WTC11 (cell line): Measurements from ENCODE around the gene IDE. TPM values are rescaled to one million over a fixed set of nuclear protein-coding genes. Genes with fewer than 3 reads are reported as not detected.

Experiments
- ATAC-seq: fragments of 200-7000 bp; cut with Tn5 transposase; 2 replicates; pipeline ENCODE4 v1.10.0; 2021; ENCODE audit warnings: mild to moderate bottlenecking, moderate library complexity
- CTCF ChIA-PET: fragments of 300-600 bp; sonication (Branson Sonifier 250); formaldehyde crosslinking; loops from one replicate; lab custom pipeline; 2021; ENCODE audit warnings: antibody characterized with exemption; lab: Charles Lee
- POLR2A ChIA-PET: fragments of 350-600 bp; sonication (Branson Sonifier 250); formaldehyde crosslinking; loops from one replicate; lab custom pipeline; 2021; ENCODE audit warnings: antibody characterized with exemption; lab: Charles Lee
- DNase-seq: peaks from one replicate; pipeline ENCODE4 v3.0.0; 2021; ENCODE audit warnings: low spot score
- H3K27ac Mint-ChIP-seq: 2 replicates; pipeline ENCODE4 v1.8.0; 2021; ENCODE audit warnings: mixed read lengths
- H3K27me3 Mint-ChIP-seq: 2 replicates; pipeline ENCODE4 v1.8.0; 2021; ENCODE audit warnings: low read depth, mild to moderate bottlenecking, moderate library complexity, mixed read lengths
- H3K36me3 Mint-ChIP-seq: 2 replicates; pipeline ENCODE4 v1.8.0; 2021; ENCODE audit warnings: mixed read lengths
- H3K4me1 Mint-ChIP-seq: 2 replicates; pipeline ENCODE4 v1.8.0; 2022; ENCODE audit warnings: mixed read lengths
- H3K4me3 Mint-ChIP-seq: 2 replicates; pipeline ENCODE4 v1.8.0; 2021; ENCODE audit warnings: mild to moderate bottlenecking, moderate library complexity, mixed read lengths
- H3K9me3 Mint-ChIP-seq: 2 replicates; pipeline ENCODE4 v1.8.0; 2021; ENCODE audit warnings: mixed read lengths
- NR2C2 ChIP-seq: sonication (generic); formaldehyde crosslinking; IDR thresholded peaks from 2 replicates; pipeline ENCODE4 v1.8.0; 2022; ENCODE audit warnings: mild to moderate bottlenecking, missing genetic modification reagents
- OVOL2 ChIP-seq: fragments of 250-450 bp; sonication (Bioruptor Pico); IDR thresholded peaks from 2 replicates; pipeline ENCODE4 v1.9.0; 2021; ENCODE audit warnings: mild to moderate bottlenecking, borderline replicate concordance
- TEAD4 ChIP-seq: sonication (generic); formaldehyde crosslinking; IDR thresholded peaks from 2 replicates; pipeline ENCODE4 v1.8.0; 2022; ENCODE audit warnings: mild to moderate bottlenecking, missing genetic modification reagents
- ZNF317 ChIP-seq: sonication (generic); formaldehyde crosslinking; IDR thresholded peaks from 2 replicates; pipeline ENCODE4 v1.8.1; 2023; ENCODE audit warnings: low read depth, mild to moderate bottlenecking, moderate library complexity, missing genetic modification reagents, borderline replicate concordance
- ZNF416 ChIP-seq: fragments of 250-450 bp; sonication (Bioruptor Pico); IDR thresholded peaks from 2 replicates; pipeline ENCODE4 v1.9.0; 2021; ENCODE audit warnings: mild to moderate bottlenecking, inconsistent platforms
- total RNA-seq: library from RNA; stranded (reverse); gene quantifications from 3 replicates; pipeline ENCODE4 v1.2.3, GENCODE V29; 2021
- TF ChIP-seq, protein P1 (sequence below): sonication (generic); formaldehyde crosslinking; IDR thresholded peaks from 2 replicates; pipeline ENCODE4 v1.8.1; 2022; ENCODE audit warnings: low read depth, missing genetic modification reagents, borderline replicate concordance
- TF ChIP-seq, protein P2 (sequence below): sonication (generic); formaldehyde crosslinking; IDR thresholded peaks from 2 replicates; pipeline ENCODE4 v1.8.1; 2023; ENCODE audit warnings: mild to moderate bottlenecking, missing genetic modification reagents, borderline replicate concordance
- TF ChIP-seq, protein P3 (sequence below): sonication (generic); formaldehyde crosslinking; IDR thresholded peaks from 2 replicates; pipeline ENCODE4 v1.8.0; 2022; ENCODE audit warnings: mild to moderate bottlenecking, missing genetic modification reagents
- TF ChIP-seq, protein P4 (sequence below): sonication (generic); formaldehyde crosslinking; IDR thresholded peaks from 2 replicates; pipeline ENCODE4 v1.8.0; 2022; ENCODE audit warnings: missing genetic modification reagents
- TF ChIP-seq, protein P5 (sequence below): fragments of 250-450 bp; sonication (Bioruptor Pico); IDR thresholded peaks from 2 replicates; pipeline ENCODE4 v1.9.0; 2021; ENCODE audit warnings: mild to moderate bottlenecking

IDE gene
- total RNA-seq, 1 experiment from 2014 or later, result 50.5 TPM

DNA sequence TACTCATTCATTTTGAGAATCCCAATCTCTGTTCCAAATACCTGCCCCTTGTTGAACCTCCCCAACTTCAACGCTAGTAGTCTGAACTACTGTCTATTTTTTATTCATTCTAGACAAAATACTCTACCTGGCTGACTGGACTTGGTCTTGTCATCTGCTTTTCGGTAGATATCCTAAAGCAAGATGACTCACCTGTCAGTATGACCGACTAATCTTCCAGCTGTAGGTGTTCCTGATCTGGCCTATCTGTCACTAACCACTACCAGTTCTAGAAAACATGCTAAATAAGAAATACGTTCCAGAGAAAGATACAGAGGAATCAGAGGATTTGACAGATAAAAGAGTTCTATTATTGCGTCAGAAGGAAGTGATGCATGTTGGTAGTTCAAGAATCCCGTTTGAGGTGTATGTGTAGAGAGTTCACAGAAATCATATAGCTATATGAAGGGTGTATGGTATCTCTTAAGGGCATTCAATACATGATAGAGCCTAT, 81.1 kb downstream of the IDE start (continued):
- TF ChIP-seq, protein P1, sequence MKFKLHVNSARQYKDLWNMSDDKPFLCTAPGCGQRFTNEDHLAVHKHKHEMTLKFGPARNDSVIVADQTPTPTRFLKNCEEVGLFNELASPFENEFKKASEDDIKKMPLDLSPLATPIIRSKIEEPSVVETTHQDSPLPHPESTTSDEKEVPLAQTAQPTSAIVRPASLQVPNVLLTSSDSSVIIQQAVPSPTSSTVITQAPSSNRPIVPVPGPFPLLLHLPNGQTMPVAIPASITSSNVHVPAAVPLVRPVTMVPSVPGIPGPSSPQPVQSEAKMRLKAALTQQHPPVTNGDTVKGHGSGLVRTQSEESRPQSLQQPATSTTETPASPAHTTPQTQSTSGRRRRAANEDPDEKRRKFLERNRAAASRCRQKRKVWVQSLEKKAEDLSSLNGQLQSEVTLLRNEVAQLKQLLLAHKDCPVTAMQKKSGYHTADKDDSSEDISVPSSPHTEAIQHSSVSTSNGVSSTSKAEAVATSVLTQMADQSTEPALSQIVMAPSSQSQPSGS, result no peak
- TF ChIP-seq, protein P2, sequence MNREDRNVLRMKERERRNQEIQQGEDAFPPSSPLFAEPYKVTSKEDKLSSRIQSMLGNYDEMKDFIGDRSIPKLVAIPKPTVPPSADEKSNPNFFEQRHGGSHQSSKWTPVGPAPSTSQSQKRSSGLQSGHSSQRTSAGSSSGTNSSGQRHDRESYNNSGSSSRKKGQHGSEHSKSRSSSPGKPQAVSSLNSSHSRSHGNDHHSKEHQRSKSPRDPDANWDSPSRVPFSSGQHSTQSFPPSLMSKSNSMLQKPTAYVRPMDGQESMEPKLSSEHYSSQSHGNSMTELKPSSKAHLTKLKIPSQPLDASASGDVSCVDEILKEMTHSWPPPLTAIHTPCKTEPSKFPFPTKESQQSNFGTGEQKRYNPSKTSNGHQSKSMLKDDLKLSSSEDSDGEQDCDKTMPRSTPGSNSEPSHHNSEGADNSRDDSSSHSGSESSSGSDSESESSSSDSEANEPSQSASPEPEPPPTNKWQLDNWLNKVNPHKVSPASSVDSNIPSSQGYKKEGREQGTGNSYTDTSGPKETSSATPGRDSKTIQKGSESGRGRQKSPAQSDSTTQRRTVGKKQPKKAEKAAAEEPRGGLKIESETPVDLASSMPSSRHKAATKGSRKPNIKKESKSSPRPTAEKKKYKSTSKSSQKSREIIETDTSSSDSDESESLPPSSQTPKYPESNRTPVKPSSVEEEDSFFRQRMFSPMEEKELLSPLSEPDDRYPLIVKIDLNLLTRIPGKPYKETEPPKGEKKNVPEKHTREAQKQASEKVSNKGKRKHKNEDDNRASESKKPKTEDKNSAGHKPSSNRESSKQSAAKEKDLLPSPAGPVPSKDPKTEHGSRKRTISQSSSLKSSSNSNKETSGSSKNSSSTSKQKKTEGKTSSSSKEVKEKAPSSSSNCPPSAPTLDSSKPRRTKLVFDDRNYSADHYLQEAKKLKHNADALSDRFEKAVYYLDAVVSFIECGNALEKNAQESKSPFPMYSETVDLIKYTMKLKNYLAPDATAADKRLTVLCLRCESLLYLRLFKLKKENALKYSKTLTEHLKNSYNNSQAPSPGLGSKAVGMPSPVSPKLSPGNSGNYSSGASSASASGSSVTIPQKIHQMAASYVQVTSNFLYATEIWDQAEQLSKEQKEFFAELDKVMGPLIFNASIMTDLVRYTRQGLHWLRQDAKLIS, result no peak
- TF ChIP-seq, protein P3, sequence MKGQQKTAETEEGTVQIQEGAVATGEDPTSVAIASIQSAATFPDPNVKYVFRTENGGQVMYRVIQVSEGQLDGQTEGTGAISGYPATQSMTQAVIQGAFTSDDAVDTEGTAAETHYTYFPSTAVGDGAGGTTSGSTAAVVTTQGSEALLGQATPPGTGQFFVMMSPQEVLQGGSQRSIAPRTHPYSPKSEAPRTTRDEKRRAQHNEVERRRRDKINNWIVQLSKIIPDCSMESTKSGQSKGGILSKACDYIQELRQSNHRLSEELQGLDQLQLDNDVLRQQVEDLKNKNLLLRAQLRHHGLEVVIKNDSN, result no peak
- no peak for TF ChIP-seq TEAD4 (CRISPR knock-in tag)

DNA sequence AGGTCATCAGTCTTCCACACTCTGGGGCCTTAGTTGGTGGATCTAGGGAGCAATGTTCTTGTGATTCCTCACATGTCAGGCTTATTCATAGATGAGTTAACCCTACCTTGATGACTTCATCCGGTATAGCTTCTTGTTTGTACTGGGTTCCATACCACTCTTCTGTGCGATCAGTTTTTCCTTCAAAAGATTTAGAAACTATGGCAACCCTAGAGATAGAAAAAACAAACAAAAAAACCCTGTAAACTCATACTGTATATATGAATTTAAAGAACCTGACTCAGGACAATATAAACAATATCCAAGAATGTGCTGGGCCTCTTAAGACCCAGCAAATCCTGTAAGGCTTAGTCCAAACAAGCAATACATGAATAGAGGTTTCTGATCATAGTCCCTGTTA, 83.5 kb downstream of the IDE start:
- Mint-ChIP-seq H3K36me3 (peaks cover 54% of the 10 kb centered on the region), H3K27me3 (no peaks in the 10 kb centered on the region), H3K4me1 (no peaks in the 10 kb centered on the region)

More for the DNA sequence above, 83.5 kb downstream of the IDE start:
- ChIA-PET CTCF (interaction anchor here (1.4 kb wide), 1 partner anchor 27 kb away, joined by 3 read pairs; no protein-coding TSS in a partner anchor), POLR2A (no interaction called here)
- Mint-ChIP-seq H3K4me3 (no peak overlapping the region), H3K9me3 (no peaks in the 10 kb centered on the region), H3K27ac (no peak overlapping the region)
- ATAC-seq (no peak), DNase-seq (no peak)
- TF ChIP-seq ZNF317 (CRISPR knock-in tag), result no peak
- TF ChIP-seq, protein P1, result no peak
- TF ChIP-seq OVOL2 (CRISPR knock-in tag), result no peak
- TF ChIP-seq, protein P4, sequence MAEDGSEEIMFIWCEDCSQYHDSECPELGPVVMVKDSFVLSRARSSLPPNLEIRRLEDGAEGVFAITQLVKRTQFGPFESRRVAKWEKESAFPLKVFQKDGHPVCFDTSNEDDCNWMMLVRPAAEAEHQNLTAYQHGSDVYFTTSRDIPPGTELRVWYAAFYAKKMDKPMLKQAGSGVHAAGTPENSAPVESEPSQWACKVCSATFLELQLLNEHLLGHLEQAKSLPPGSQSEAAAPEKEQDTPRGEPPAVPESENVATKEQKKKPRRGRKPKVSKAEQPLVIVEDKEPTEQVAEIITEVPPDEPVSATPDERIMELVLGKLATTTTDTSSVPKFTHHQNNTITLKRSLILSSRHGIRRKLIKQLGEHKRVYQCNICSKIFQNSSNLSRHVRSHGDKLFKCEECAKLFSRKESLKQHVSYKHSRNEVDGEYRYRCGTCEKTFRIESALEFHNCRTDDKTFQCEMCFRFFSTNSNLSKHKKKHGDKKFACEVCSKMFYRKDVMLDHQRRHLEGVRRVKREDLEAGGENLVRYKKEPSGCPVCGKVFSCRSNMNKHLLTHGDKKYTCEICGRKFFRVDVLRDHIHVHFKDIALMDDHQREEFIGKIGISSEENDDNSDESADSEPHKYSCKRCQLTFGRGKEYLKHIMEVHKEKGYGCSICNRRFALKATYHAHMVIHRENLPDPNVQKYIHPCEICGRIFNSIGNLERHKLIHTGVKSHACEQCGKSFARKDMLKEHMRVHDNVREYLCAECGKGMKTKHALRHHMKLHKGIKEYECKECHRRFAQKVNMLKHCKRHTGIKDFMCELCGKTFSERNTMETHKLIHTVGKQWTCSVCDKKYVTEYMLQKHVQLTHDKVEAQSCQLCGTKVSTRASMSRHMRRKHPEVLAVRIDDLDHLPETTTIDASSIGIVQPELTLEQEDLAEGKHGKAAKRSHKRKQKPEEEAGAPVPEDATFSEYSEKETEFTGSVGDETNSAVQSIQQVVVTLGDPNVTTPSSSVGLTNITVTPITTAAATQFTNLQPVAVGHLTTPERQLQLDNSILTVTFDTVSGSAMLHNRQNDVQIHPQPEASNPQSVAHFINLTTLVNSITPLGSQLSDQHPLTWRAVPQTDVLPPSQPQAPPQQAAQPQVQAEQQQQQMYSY (CRISPR knock-in tag), result no peak
- no peak for TF ChIP-seq ZNF416 (CRISPR knock-in tag)
- no peak for TF ChIP-seq NR2C2 (CRISPR knock-in tag)
- TF ChIP-seq, protein P5, sequence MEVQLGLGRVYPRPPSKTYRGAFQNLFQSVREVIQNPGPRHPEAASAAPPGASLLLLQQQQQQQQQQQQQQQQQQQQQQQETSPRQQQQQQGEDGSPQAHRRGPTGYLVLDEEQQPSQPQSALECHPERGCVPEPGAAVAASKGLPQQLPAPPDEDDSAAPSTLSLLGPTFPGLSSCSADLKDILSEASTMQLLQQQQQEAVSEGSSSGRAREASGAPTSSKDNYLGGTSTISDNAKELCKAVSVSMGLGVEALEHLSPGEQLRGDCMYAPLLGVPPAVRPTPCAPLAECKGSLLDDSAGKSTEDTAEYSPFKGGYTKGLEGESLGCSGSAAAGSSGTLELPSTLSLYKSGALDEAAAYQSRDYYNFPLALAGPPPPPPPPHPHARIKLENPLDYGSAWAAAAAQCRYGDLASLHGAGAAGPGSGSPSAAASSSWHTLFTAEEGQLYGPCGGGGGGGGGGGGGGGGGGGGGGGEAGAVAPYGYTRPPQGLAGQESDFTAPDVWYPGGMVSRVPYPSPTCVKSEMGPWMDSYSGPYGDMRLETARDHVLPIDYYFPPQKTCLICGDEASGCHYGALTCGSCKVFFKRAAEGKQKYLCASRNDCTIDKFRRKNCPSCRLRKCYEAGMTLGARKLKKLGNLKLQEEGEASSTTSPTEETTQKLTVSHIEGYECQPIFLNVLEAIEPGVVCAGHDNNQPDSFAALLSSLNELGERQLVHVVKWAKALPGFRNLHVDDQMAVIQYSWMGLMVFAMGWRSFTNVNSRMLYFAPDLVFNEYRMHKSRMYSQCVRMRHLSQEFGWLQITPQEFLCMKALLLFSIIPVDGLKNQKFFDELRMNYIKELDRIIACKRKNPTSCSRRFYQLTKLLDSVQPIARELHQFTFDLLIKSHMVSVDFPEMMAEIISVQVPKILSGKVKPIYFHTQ (CRISPR knock-in tag), result no peak
